Left lung (tissue), 10 donors: ENCODE measurements around the gene EXTL1. TPM values are rescaled to one million over a fixed set of nuclear protein-coding genes. Genes with fewer than 3 reads are reported as not detected.

Experiments
- ATAC-seq: fragments of 200-7000 bp; cut with Tn5 transposase; one replicate; pipeline ENCODE4 v1.9.1; 2020; ENCODE audit warnings: moderate library complexity
- DNase-seq, 4 donors: peaks; one replicate each; pipeline ENCODE4 v3.0.0-alpha.2; 2013 to 2020
- H3K27ac ChIP-seq, 2 donors: fragments of 200-600 bp; sonication (generic) in 1 of 2; one replicate each; pipeline versions ENCODE4 v1.5.0 to v1.8.0; 2020 to 2021
- H3K27me3 ChIP-seq, 2 donors: fragments of 200-600 bp; sonication (generic) in 1 of 2; one replicate each; pipeline versions ENCODE4 v1.5.0 to v1.8.0; 2020 to 2021
- H3K36me3 ChIP-seq, 2 donors: fragments of 200-600 bp; sonication (generic) in 1 of 2; one replicate each; pipeline versions ENCODE4 v1.5.0 to v1.8.0; 2020 to 2021
- H3K4me1 ChIP-seq, 2 donors: fragments of 200-600 bp; one replicate each; pipeline ENCODE4 v1.8.0; 2021
- H3K4me3 ChIP-seq, 2 donors: fragments of 200-600 bp; sonication (generic) in 1 of 2; one replicate each; pipeline versions ENCODE4 v1.5.0 to v1.8.0; 2020 to 2021; ENCODE audit warnings: mild to moderate bottlenecking in 1 of 2
- H3K9me3 ChIP-seq, 2 donors: fragments of 200-600 bp; sonication (generic) in 1 of 2; one replicate each; pipeline versions ENCODE4 v1.5.0 to v1.8.0; 2020 to 2021
- CTCF ChIP-seq, 2 donors: fragments of 200-600 bp; sonication (generic) in 1 of 2; IDR thresholded peaks; one replicate each; pipeline versions ENCODE4 v1.5.0 to v1.8.0; 2021; ENCODE audit warnings: antibody characterized with exemption in 2 of 2
- intact Hi-C, 2 donors: fragments of 100-400 bp; cut with DNase I; formaldehyde crosslinking; loops; one replicate each; pipeline versions ENCODE4 v1.11.2 to v1.14.2; 2022
- polyA plus RNA-seq, 6 donors: library from polyadenylated mRNA; unstranded; fragments of 120-200 nt; gene quantifications; one replicate each; pipeline ENCODE4 v1.2.1, GENCODE V29; 2013; ENCODE audit not compliant: insufficient read length in 6 of 6
- total RNA-seq, 2 donors: library from RNA; stranded (reverse); fragmentation: NEBNext Ultra II Directional; extraction: Animal tissue kit (Norgen Biotek cat#: 25700); gene quantifications; one replicate each; pipeline ENCODE4 v1.2.1, GENCODE V29; 2021
- donor health status: DM: no; HTN: yes; CAD: no.
- donor health status: DM: no; HTN: no; CAD: no.

Gene EXTL1
- total and polyA plus RNA-seq, 8 donors: 0.13 to 1.0 (median 0.79) TPM

- ATAC-seq: no peak
- H3K27me3 ChIP-seq: no peaks in the 10 kb centered on the region
Observed at GRCh38 chr1:26005434-26006105, 16.0 kb upstream of the EXTL1 start.

GRCh38 chr1:26006710-26007109 lies 14.9 kb upstream of the EXTL1 start:
- Histone ChIP-seq H3K36me3 (no peaks in the 10 kb centered on the region), H3K4me1 (no peaks in the 10 kb centered on the region), H3K27me3 (no peaks in the 10 kb centered on the region), H3K27ac (no peak overlapping the region), H3K4me3 (no peak overlapping the region), H3K9me3 (no peaks in the 10 kb centered on the region)
- intact Hi-C loops: no loop called here
- DNase-seq: no peak
- no peak for ATAC-seq
- TF ChIP-seq CTCF (IDR thresholded peaks at IDR 0.05): no peak

More at GRCh38 chr1:26005434-26006105, 16.0 kb upstream of the EXTL1 start:
- intact Hi-C loops: no loop called here
- H3K9me3 ChIP-seq: no peaks in the 10 kb centered on the region
- no peak for TF ChIP-seq CTCF (IDR thresholded peaks at IDR 0.05)
- H3K4me1 ChIP-seq: no peaks in the 10 kb centered on the region
- no peaks in the 10 kb centered on the region for H3K36me3 ChIP-seq
- no peak overlapping the region for H3K27ac ChIP-seq
- H3K4me3 ChIP-seq: no peak overlapping the region
- DNase-seq: no peak

GRCh38 chr1:26009796-26010447 lies 11.7 kb upstream of the EXTL1 start:
- H3K4me3 ChIP-seq: no peak overlapping the region
- H3K27ac ChIP-seq: no peak overlapping the region
- H3K4me1 ChIP-seq: peaks cover 0 to 5% of the 10 kb centered on the region in 2 donors
- DNase-seq: no peak
- H3K9me3 ChIP-seq: no peaks in the 10 kb centered on the region
- intact Hi-C loops: no loop called here
- no peaks in the 10 kb centered on the region for H3K27me3 ChIP-seq
- H3K36me3 ChIP-seq: no peaks in the 10 kb centered on the region
- no peak for TF ChIP-seq CTCF (IDR thresholded peaks at IDR 0.05)
- no peak for ATAC-seq

- ATAC-seq (peak; percentile 94), DNase-seq (peak in 2 of 4 donors; percentile 33 to 58)
- Histone ChIP-seq H3K4me1 (peaks cover 7 to 14% of the 10 kb centered on the region in 2 donors), H3K9me3 (no peaks in the 10 kb centered on the region), H3K27ac (no peak overlapping the region), H3K36me3 (no peaks in the 10 kb centered on the region), H3K27me3 (no peaks in the 10 kb centered on the region), H3K4me3 (no peak overlapping the region)
- TF ChIP-seq CTCF (IDR thresholded peaks at IDR 0.05): no peak
- intact Hi-C loops: no loop called here
Observed at GRCh38 chr1:26010825-26011224, 10.8 kb upstream of the EXTL1 start.

- Histone ChIP-seq H3K9me3 (no peaks in the 10 kb centered on the region), H3K4me3 (no peak overlapping the region), H3K36me3 (no peaks in the 10 kb centered on the region), H3K27me3 (no peaks in the 10 kb centered on the region), H3K27ac (no peak overlapping the region), H3K4me1 (peaks cover 8 to 32% of the 10 kb centered on the region in 2 donors)
- no peak for ATAC-seq
- intact Hi-C loops: no loop called here
- DNase-seq: no peak
- no peak for TF ChIP-seq CTCF (IDR thresholded peaks at IDR 0.05)
Observed at GRCh38 chr1:26012864-26013263, 8.7 kb upstream of the EXTL1 start.
